Mucosa of stomach (tissue), 1 donor: ENCODE data around the gene NOC4L.
A peak's percentile ranks its signal among the peaks of the same experiment; 100 is the strongest.

Source experiments
- H3K27me3 ChIP-seq: one replicate; pipeline ENCODE4 v1.7.0; 2013; ENCODE audit warnings: mild to moderate bottlenecking, low read length; ENCODE audit not compliant: control insufficient read depth, insufficient read depth
- H3K36me3 ChIP-seq: one replicate; pipeline ENCODE4 v1.7.0; 2013; ENCODE audit warnings: low read length; ENCODE audit not compliant: control insufficient read depth, insufficient read depth
- H3K4me1 ChIP-seq: one replicate; pipeline ENCODE4 v1.7.0; 2013; ENCODE audit warnings: mild to moderate bottlenecking, low read length; ENCODE audit not compliant: control insufficient read depth, insufficient read depth
- H3K4me3 ChIP-seq: one replicate; pipeline ENCODE4 v1.7.0; 2013; ENCODE audit warnings: low read length
- H3K9ac ChIP-seq: one replicate; pipeline ENCODE4 v1.7.0; 2013; ENCODE audit warnings: mild to moderate bottlenecking, low read length, moderate library complexity
- H3K9me3 ChIP-seq: one replicate; pipeline ENCODE4 v1.7.0; 2013; ENCODE audit warnings: mild to moderate bottlenecking, low read length, moderate library complexity; ENCODE audit not compliant: control insufficient read depth
- donor health status: Pancreatic carcinoma.

Gene NOC4L

GRCh38 chr12:132140501-132140900, 3.8 kb upstream of the NOC4L start:
- Histone ChIP-seq H3K4me1 (peaks cover 18% of the 10 kb centered on the region), H3K9me3 (no peaks in the 10 kb centered on the region), H3K4me3 (no peak overlapping the region), H3K27me3 (no peaks in the 10 kb centered on the region), H3K36me3 (peaks cover 3% of the 10 kb centered on the region), H3K9ac (no peak overlapping the region)

- peaks cover 18% of the 10 kb centered on the region for H3K4me1 ChIP-seq
- H3K36me3 ChIP-seq, result peaks cover 3% of the 10 kb centered on the region
- no peaks in the 10 kb centered on the region for H3K9me3 ChIP-seq
- no peak overlapping the region for H3K9ac ChIP-seq
- no peaks in the 10 kb centered on the region for H3K27me3 ChIP-seq
- H3K4me3 ChIP-seq, result no peak overlapping the region
These were observed 3.1 kb upstream of the NOC4L start for GRCh38 chr12:132140918-132141841.

GRCh38 chr12:132141976-132142678, 2.1 kb upstream of the NOC4L start:
- Histone ChIP-seq H3K9me3 (no peaks in the 10 kb centered on the region), H3K27me3 (no peaks in the 10 kb centered on the region), H3K9ac (no peak overlapping the region), H3K4me3 (no peak overlapping the region), H3K4me1 (peaks cover 18% of the 10 kb centered on the region), H3K36me3 (peaks cover 3% of the 10 kb centered on the region)

GRCh38 chr12:132142679-132143335, 1.4 kb upstream of the NOC4L start:
- Histone ChIP-seq H3K27me3 (no peaks in the 10 kb centered on the region), H3K9me3 (no peaks in the 10 kb centered on the region), H3K36me3 (peaks cover 3% of the 10 kb centered on the region), H3K4me3 (peak overlapping the region; percentile 50), H3K4me1 (peaks cover 18% of the 10 kb centered on the region), H3K9ac (peak overlapping the region; percentile 47)

GRCh38 chr12:132143336-132144071, 753 bp upstream of the NOC4L start:
- Histone ChIP-seq H3K9me3 (no peaks in the 10 kb centered on the region), H3K36me3 (peaks cover 3% of the 10 kb centered on the region), H3K27me3 (no peaks in the 10 kb centered on the region), H3K4me1 (peaks cover 18% of the 10 kb centered on the region), H3K9ac (peak overlapping the region; percentile 47), H3K4me3 (peak overlapping the region; percentile 50)

- Histone ChIP-seq H3K36me3 (peaks cover 3% of the 10 kb centered on the region), H3K9me3 (no peaks in the 10 kb centered on the region), H3K27me3 (no peaks in the 10 kb centered on the region), H3K9ac (peak overlapping the region; percentile 80), H3K4me3 (peak overlapping the region; percentile 82), H3K4me1 (peaks cover 18% of the 10 kb centered on the region)
These were observed 532 bp downstream of the NOC4L start for GRCh38 chr12:132144810-132145168.

- no peaks in the 10 kb centered on the region for H3K27me3 ChIP-seq
- no peaks in the 10 kb centered on the region for H3K9me3 ChIP-seq
- peaks cover 3% of the 10 kb centered on the region for H3K36me3 ChIP-seq
- H3K9ac ChIP-seq, result peak overlapping the region; percentile 80
- peak overlapping the region; percentile 82 for H3K4me3 ChIP-seq
- H3K4me1 ChIP-seq, result peaks cover 18% of the 10 kb centered on the region
These were observed 1.1 kb downstream of the NOC4L start for GRCh38 chr12:132145334-132145733.

- Histone ChIP-seq H3K9me3 (no peaks in the 10 kb centered on the region), H3K27me3 (no peaks in the 10 kb centered on the region), H3K4me1 (peaks cover 18% of the 10 kb centered on the region), H3K36me3 (peaks cover under 1% of the 10 kb centered on the region), H3K9ac (no peak overlapping the region), H3K4me3 (no peak overlapping the region)
These were observed 1.8 kb downstream of the NOC4L start for GRCh38 chr12:132146098-132146497.

- peaks cover 18% of the 10 kb centered on the region for H3K4me1 ChIP-seq
- no peaks in the 10 kb centered on the region for H3K9me3 ChIP-seq
- H3K27me3 ChIP-seq, result no peaks in the 10 kb centered on the region
- H3K9ac ChIP-seq, result no peak overlapping the region
- H3K4me3 ChIP-seq, result no peak overlapping the region
- no peaks in the 10 kb centered on the region for H3K36me3 ChIP-seq
These were observed 2.6 kb downstream of the NOC4L start for GRCh38 chr12:132146772-132147422.

DNA sequence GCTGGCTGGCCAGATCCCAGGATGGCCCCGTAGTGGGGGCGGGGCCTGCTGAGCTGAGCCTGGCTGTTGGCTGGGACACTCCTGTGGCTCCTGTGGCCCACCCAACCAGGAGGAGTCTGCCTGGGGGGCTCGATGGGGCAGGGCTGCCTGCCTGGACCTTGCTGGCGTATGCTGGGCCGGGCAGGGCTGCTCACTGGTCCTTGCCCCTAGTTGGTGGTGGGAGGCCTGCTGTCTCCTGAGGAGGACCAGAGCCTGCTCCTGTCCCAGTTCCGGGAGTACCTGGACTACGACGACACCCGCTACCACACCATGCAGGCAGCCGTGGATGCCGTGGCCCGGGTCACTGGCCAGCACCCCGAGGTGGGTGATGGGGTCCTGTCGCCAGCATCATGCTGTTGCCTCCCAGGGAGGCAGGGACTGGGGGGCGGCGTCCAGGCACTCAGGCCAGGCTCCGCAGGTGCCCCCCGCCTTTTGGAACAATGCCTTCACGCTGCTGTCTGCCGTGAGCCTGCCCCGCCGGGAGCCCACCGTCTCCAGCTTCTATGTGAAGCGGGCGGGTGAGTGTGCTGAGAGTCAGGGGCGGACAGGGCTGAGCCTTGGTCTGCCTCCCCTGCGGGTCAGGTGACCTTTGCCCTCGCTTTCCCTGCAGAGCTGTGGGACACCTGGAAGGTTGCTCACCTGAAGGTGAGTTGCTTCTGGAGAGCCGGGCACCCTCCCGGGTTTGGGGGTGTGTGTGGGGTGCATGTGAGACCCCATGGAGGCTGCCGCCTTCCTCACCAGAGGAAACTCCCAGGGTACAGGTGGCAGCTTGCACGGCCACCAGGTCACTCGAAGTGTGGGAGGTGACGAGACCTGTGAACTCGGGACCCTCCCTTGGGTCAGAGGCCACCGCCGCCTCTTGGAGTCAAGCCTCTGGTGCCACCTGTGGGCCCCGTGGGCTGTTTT, 3.4 kb downstream of the NOC4L start:
- no peaks in the 10 kb centered on the region for H3K36me3 ChIP-seq
- H3K4me3 ChIP-seq, result no peak overlapping the region
- no peak overlapping the region for H3K9ac ChIP-seq
- no peaks in the 10 kb centered on the region for H3K27me3 ChIP-seq
- peaks cover 15% of the 10 kb centered on the region for H3K4me1 ChIP-seq
- no peaks in the 10 kb centered on the region for H3K9me3 ChIP-seq
